Activated T-cell treated with anti-CD3 and anti-CD28 coated beads, Interleukin-2, amount 50 U/mL, for 48 hours (primary cell): Measurements from ENCODE around the gene ZNF24.

Experiments used
- DNase-seq, 2 experiments: peaks; one replicate each; pipeline ENCODE4 v3.0.0-alpha.2; 2020

The ZNF24 gene

GRCh38 chr18:35290094-35290735, 54.0 kb downstream of the ZNF24 start, which contains the start of gene ZSCAN30:
Gene ZSCAN30 (minus strand): TSS chr18:35290229. CDS start chr18:35264352, 25,877 bp downstream.
- peak; percentile 99 for DNase-seq

- DNase-seq = no peak
Observed at GRCh38 chr18:35289727-35290093, 54.5 kb downstream of the ZNF24 start.

GRCh38 chr18:35289293-35289692, 54.9 kb downstream of the ZNF24 start:
- DNase-seq = no peak

GRCh38 chr18:35284841-35285240, 59.4 kb downstream of the ZNF24 start:
- no peak for DNase-seq

GRCh38 chr18:35283923-35284794, 60.1 kb downstream of the ZNF24 start:
- no peak for DNase-seq

GRCh38 chr18:35282353-35282752, 61.9 kb downstream of the ZNF24 start:
- no peak for DNase-seq
